ENCODE results near the gene FOXA2.

DNA sequence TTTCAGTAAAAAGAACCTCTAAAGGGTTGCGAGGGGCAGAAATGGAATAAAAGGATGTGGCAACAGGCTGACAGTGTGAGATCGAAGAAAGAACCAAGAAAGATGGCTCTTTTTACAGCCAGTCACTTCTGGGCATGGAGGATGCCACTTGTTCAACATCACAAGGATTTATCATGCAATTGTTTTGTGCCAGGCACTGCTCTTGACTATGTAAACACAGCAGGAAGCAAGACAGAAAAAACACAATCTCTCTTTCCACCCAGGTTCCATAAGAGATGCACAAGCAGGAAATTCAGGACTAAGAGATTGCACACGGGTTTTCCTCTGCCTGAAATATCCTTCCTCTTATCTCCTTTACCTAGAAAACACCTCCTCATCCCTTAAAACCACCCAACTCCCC, 38.0 kb downstream of the FOXA2 start:
- TF ChIP-seq POLR2AphosphoS5 (IDR thresholded peaks at IDR 0.05): no peak
- TF ChIP-seq, protein P1, sequence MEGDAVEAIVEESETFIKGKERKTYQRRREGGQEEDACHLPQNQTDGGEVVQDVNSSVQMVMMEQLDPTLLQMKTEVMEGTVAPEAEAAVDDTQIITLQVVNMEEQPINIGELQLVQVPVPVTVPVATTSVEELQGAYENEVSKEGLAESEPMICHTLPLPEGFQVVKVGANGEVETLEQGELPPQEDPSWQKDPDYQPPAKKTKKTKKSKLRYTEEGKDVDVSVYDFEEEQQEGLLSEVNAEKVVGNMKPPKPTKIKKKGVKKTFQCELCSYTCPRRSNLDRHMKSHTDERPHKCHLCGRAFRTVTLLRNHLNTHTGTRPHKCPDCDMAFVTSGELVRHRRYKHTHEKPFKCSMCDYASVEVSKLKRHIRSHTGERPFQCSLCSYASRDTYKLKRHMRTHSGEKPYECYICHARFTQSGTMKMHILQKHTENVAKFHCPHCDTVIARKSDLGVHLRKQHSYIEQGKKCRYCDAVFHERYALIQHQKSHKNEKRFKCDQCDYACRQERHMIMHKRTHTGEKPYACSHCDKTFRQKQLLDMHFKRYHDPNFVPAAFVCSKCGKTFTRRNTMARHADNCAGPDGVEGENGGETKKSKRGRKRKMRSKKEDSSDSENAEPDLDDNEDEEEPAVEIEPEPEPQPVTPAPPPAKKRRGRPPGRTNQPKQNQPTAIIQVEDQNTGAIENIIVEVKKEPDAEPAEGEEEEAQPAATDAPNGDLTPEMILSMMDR (IDR thresholded peaks at IDR 0.05): no peak

Data from gastroesophageal sphincter (tissue), 3 donors.